Amygdala (tissue), 56 donors: ENCODE results near the gene NFATC1.

Source experiments
- DNase-seq, 56 donors: peaks; one replicate each; lab custom pipeline; 2025; lab: John Stamatoyannopoulos, UW

NFATC1 gene

GRCh38 chr18:79386547-79386946 lies 9.2 kb upstream of the NFATC1 start:
- no peak for DNase-seq

- DNase-seq: no peak
Measured at GRCh38 chr18:79387214-79387613, 8.5 kb upstream of the NFATC1 start.

- DNase-seq: no peak
Measured at GRCh38 chr18:79387615-79388014, 8.1 kb upstream of the NFATC1 start.

GRCh38 chr18:79388043-79388442 lies 7.7 kb upstream of the NFATC1 start:
- DNase-seq: no peak

DNA sequence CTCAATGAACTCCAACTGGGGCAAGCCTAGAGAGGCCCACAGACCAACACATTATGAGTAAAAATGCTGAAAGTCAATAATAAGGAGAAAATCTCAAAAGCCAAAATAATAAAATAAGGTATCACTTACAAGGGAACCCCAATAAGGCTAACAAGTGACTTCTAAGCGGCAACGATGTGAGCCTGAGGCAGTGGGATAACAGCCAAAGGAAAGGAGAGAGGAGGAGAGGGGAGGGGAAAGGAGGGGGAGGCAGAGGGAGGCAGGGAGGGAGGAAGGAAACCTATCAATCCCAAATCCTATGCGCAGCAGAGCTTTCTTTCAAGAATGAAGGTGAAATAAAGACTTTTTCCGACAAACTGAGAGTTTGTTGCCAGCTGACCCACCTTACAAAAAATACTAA lies 6.0 kb upstream of the NFATC1 start:
- DNase-seq: no peak

- no peak for DNase-seq
Measured at GRCh38 chr18:79392226-79392625, 3.5 kb upstream of the NFATC1 start.

GRCh38 chr18:79393181-79393634 lies 2.5 kb upstream of the NFATC1 start:
- no peak for DNase-seq

- peak in 30 of 56 donors; percentile 14 to 89 (median 48) for DNase-seq
Measured at GRCh38 chr18:79393635-79394533, 1.8 kb upstream of the NFATC1 start.

- DNase-seq: no peak
Measured at GRCh38 chr18:79394534-79395307, 1.0 kb upstream of the NFATC1 start.

GRCh38 chr18:79395308-79395640 lies 456 bp upstream of the NFATC1 start:
- DNase-seq: no peak

- peak in 7 of 56 donors; percentile 15 to 53 (median 37) for DNase-seq
Measured at GRCh38 chr18:79396431-79397246, 909 bp downstream of the NFATC1 start.

- DNase-seq: no peak
Measured at GRCh38 chr18:79397247-79397829, 1.6 kb downstream of the NFATC1 start.

DNA sequence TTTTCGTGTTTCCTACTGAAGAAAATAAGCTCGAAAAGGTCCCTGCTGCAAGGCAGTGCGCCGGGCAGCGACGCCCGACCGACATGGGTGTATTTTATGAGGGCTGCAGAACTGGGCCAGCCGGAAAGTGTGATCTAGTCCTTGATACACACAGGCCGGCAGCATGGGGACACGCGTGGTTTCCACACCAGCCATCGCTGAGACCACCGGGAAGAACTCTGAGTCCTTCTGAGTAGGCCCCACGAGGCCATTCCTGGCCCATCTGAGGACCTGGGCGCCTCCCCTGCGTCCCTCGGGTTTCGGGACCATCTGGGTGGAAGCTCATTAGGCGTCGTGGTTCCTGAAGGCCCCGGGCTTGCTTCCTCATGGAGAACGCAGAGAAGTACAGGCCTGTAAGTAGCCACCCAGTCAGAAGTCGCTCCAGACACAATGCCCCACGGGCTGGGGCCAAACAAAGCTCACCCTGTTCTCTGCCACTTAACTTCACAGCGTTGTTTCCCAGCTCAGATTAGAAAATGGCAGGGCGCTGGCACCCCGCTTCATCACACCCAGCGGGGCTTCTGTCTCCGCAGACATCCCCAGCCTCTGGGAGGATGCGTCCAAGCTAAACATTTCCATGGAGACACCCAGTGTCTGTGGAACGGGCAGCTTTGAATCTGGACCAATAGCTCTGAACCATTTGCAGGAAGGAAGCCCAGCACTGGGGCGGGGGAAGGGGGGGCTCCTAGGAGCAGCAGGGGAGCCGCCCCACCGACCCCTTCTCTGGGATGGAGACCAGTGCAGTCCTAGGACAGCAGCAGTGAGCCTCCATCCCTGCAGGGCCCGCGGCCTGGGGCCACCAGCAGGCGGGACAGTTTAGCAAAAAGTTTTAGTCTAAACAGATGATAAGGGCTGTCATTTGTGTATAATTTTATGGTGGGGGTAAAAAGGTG lies 2.4 kb downstream of the NFATC1 start:
- peak in 4 of 56 donors; percentile 16 to 32 (median 20) for DNase-seq

- no peak for DNase-seq
Measured at GRCh38 chr18:79399275-79400081, 3.7 kb downstream of the NFATC1 start.

DNA sequence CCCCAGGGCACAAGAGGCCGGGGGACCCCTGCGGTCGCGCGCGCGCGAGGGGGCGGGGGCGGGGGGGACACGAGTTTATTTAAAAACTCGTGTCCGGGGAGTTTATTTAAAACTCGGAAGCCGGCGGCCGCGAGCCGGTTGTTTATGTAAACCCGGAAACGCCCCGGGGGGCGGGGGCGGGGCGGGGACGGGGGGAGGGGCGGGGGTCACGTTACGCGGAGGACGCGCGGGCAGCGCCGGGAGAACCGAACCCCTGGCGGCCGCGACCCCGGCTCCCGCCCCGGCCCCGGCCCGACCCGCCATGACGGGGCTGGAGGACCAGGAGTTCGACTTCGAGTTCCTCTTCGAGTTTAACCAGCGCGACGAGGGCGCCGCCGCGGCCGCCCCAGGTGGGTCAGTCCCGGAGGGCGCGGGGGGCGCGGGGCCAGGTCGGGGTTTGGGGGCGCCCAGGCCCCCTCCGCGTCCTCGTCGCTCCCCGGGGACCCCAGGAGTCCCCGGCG lies 4.4 kb downstream of the NFATC1 start:
- peak in 4 of 56 donors; percentile 19 to 47 (median 31) for DNase-seq

GRCh38 chr18:79400591-79401381 lies 5.1 kb downstream of the NFATC1 start:
- DNase-seq: no peak

GRCh38 chr18:79401494-79402208 lies 5.9 kb downstream of the NFATC1 start:
- no peak for DNase-seq
